ENCODE data around the gene SPAG6.
"Not testable (repeated sequence)": the region's sequence is repeated elsewhere in the genome, so short reads cannot be mapped to it uniquely, and the experiment has no call there.

Gene SPAG6

GRCh38 chr10:22344781-22345300 lies 455 bp upstream of the SPAG6 start:
- peaks cover 14% of the 10 kb centered on the region for H3K9me3 Mint-ChIP-seq
- peaks cover 4% of the 10 kb centered on the region for H3K4me1 Mint-ChIP-seq
- H3K36me3 Mint-ChIP-seq, result peaks cover 2% of the 10 kb centered on the region
- peak overlapping the region; percentile 3 for H3K4me3 Mint-ChIP-seq
- H3K27ac Mint-ChIP-seq, result peak overlapping the region; percentile 79
- H3K27me3 Mint-ChIP-seq, result peaks cover 52% of the 10 kb centered on the region

DNA sequence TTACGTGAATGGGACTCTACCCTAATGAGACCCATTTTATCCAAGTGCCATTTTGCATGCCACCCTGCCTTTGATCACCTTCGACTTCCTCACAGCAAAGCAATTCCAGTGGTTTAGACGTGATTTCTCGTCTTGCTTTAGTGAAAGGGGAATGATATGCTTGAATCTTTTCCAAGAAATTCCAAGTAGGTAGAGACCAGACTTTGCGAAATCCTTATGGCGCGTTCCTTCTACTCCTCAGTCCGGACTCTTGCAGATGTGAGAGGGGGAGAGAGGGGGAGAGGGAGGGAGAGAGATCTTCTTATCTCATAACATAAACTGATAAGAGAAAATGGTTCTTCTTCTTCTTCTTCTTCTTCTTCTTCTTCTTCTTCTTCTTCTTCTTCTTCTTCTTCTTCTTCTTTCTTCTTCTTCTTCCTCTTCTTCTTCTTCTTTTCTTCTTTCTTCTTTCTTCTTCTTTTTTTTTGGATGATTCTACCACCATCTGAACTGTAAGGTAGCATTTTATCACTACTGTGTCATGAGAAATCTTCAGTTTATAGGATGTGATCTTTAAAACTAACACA lies 883 bp downstream of the SPAG6 start:
- Mint-ChIP-seq H3K4me3 (peak overlapping the region; percentile 36), H3K27me3 (peaks cover 47% of the 10 kb centered on the region), H3K4me1 (no peaks in the 10 kb centered on the region), H3K36me3 (peaks cover 2% of the 10 kb centered on the region), H3K9me3 (peaks cover 14% of the 10 kb centered on the region), H3K27ac (peak overlapping the region; percentile 56)

DNA sequence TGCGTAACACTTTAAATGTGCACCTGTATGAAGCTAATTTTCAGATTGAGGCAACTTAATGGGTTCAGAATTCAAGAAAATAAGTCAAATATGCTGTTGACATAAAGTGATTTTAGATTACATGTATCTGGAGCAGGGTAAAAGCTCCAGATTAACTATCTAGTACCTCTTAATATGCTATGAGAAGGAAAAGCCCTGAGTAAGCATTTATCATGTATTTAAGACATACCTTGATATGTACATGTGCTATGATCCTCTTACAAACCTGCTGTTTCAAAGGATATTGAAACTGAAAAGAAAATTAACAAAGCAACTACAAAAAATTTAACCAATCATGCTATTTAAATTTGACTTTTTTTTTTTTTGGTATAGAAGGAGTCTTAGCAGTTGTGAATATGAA lies 4.5 kb downstream of the SPAG6 start:
- Mint-ChIP-seq H3K9me3 (peaks cover 9% of the 10 kb centered on the region), H3K27me3 (peaks cover 19% of the 10 kb centered on the region), H3K4me1 (no peaks in the 10 kb centered on the region), H3K27ac (no peak overlapping the region), H3K4me3 (no peak overlapping the region), H3K36me3 (peaks cover 2% of the 10 kb centered on the region)

DNA sequence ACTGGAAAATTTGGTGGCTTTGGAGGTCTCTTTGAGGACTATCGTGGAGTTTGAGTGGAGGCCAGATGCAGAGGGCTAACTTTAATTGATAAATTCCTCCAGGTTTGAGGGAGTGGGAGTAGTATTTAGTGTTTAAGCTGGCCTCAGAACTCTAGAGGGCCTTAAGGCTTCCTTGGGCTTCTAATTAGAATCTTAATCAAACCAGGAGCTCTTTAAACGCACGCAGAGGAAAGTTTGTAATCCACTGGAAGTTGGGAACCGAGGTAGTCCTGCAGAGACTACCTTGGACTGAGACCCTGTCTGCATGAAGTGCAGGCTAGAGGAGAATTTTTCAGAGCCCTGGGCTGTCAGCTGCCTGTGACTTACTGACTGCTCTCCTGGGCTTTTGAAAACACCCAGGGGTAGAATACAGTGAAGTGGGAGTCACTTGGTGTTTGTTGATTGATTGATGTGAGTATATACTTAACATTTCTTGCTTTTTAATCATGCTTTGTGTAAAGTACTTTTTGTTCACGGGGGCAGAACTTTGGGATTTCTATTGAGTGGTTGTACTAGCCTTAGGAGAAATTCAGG lies 5.9 kb downstream of the SPAG6 start:
- Mint-ChIP-seq H3K27ac (no peak overlapping the region), H3K9me3 (peaks cover 8% of the 10 kb centered on the region), H3K36me3 (peaks cover 2% of the 10 kb centered on the region), H3K4me1 (no peaks in the 10 kb centered on the region), H3K4me3 (no peak overlapping the region), H3K27me3 (peaks cover 12% of the 10 kb centered on the region)

DNA sequence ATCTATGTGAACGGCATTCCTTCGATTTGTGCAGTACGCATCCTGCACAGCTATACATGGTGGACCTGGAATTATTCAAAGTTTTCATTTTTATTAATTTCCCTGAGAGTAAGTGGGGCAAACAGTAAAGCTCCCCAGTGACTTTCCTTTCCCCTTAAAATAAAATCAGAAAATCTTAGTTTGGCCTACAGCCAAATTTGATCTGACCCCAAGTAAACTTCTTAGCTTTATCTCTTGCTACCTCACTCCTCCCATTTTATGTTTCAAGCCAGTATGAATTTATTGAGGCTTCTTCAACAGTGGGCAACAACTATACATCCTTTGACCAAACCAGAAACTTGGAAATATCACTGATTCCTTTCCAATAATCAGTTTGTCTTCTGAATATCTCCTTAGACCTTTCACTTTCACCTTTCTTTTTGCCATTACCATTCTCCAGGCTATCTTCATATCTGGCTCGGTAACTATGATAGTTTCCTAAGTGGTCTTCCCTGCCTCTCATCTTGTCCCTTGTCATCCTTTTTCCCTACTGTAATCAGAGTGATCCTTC lies 11.1 kb downstream of the SPAG6 start:
- Mint-ChIP-seq H3K4me3 (no peak overlapping the region), H3K27me3 (peaks cover 6% of the 10 kb centered on the region), H3K9me3 (no peaks in the 10 kb centered on the region), H3K4me1 (no peaks in the 10 kb centered on the region), H3K36me3 (no peaks in the 10 kb centered on the region), H3K27ac (no peak overlapping the region)

DNA sequence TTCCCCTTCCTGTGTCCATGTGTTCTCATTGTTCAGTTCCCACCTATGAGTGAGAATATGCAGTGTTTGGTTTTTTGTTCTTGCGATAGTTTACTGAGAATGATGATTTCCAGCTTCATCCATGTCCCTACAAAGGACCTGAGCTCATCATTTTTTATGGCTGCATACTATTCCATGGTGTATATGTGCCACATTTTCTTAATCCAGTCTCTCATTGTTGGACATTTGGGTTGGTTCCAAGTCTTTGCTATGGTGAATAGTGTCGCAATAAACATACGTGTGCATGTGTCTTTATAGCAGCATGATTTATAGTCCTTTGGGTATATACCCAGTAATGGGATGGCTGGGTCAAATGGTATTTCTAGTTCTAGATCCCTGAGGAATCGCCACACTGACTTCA lies 12.5 kb downstream of the SPAG6 start:
- H3K9me3 Mint-ChIP-seq, H3K4me3 Mint-ChIP-seq, H3K36me3 Mint-ChIP-seq, H3K4me1 Mint-ChIP-seq, H3K27ac Mint-ChIP-seq, H3K27me3 Mint-ChIP-seq: not testable (repeated sequence)

GRCh38 chr10:22363305-22363704 lies 18.0 kb downstream of the SPAG6 start:
- H3K27me3 Mint-ChIP-seq, result peaks cover 6% of the 10 kb centered on the region
- no peak overlapping the region for H3K4me3 Mint-ChIP-seq
- H3K36me3 Mint-ChIP-seq, result peaks cover 3% of the 10 kb centered on the region
- no peak overlapping the region for H3K27ac Mint-ChIP-seq
- no peaks in the 10 kb centered on the region for H3K9me3 Mint-ChIP-seq
- H3K4me1 Mint-ChIP-seq, result peaks cover 31% of the 10 kb centered on the region

GRCh38 chr10:22364407-22365140 lies 19.3 kb downstream of the SPAG6 start:
- H3K27me3 Mint-ChIP-seq, result peaks cover 6% of the 10 kb centered on the region
- H3K9me3 Mint-ChIP-seq, result no peaks in the 10 kb centered on the region
- no peak overlapping the region for H3K27ac Mint-ChIP-seq
- peaks cover 3% of the 10 kb centered on the region for H3K36me3 Mint-ChIP-seq
- H3K4me1 Mint-ChIP-seq, result peaks cover 37% of the 10 kb centered on the region
- H3K4me3 Mint-ChIP-seq, result no peak overlapping the region

DNA sequence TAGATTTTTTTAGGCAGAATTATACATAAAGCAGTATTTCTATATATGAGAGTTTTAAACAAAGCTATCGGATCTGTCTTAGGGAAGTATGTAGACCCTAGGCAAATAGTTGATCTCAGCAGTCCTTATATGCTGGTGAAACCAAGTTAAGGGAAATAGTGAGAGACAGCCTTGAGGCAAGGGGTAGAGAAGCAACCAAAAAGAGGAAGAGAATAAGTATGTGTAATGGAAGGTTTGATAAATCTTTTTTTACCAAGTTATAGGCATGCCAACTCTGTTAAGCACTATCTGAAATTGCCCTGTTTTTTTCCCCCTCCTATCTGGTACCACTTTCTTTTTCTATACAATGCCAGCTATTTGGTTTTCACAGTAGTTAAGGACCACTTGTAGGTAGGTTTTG lies 19.9 kb downstream of the SPAG6 start:
- Mint-ChIP-seq H3K4me3 (no peak overlapping the region), H3K27me3 (peaks cover 3% of the 10 kb centered on the region), H3K27ac (no peak overlapping the region), H3K4me1 (peaks cover 40% of the 10 kb centered on the region), H3K9me3 (no peaks in the 10 kb centered on the region), H3K36me3 (peaks cover 3% of the 10 kb centered on the region)

- Mint-ChIP-seq H3K27ac (peak overlapping the region; percentile 92), H3K4me1 (peaks cover 42% of the 10 kb centered on the region), H3K9me3 (no peaks in the 10 kb centered on the region), H3K4me3 (no peak overlapping the region), H3K27me3 (peaks cover 3% of the 10 kb centered on the region), H3K36me3 (peaks cover 3% of the 10 kb centered on the region)
Measured at GRCh38 chr10:22365644-22366434, 20.5 kb downstream of the SPAG6 start.

DNA sequence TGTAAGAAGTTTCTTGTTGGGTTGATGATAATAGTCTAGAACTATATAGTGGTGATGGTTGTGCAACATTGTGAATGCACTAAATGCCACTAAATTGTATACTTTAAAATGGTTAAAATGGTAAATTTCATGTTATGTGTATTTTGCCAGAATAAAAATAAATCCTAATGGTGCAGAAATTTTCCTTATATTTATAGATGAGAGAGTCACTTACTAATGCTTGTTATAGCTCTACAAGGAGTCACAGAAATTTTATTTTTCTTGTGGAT lies 21.1 kb downstream of the SPAG6 start:
- H3K4me3 Mint-ChIP-seq, result no peak overlapping the region
- H3K27me3 Mint-ChIP-seq, result peaks cover 3% of the 10 kb centered on the region
- H3K36me3 Mint-ChIP-seq, result peaks cover 3% of the 10 kb centered on the region
- no peaks in the 10 kb centered on the region for H3K9me3 Mint-ChIP-seq
- peaks cover 42% of the 10 kb centered on the region for H3K4me1 Mint-ChIP-seq
- no peak overlapping the region for H3K27ac Mint-ChIP-seq

- Mint-ChIP-seq H3K27me3 (peaks cover 3% of the 10 kb centered on the region), H3K4me1 (peaks cover 42% of the 10 kb centered on the region), H3K9me3 (no peaks in the 10 kb centered on the region), H3K36me3 (peaks cover 3% of the 10 kb centered on the region), H3K27ac (peak overlapping the region; percentile 17), H3K4me3 (peak overlapping the region; percentile 23)
Measured at GRCh38 chr10:22366771-22367170, 21.5 kb downstream of the SPAG6 start.

GRCh38 chr10:22367471-22367870 lies 22.2 kb downstream of the SPAG6 start:
- Mint-ChIP-seq H3K36me3 (peaks cover 3% of the 10 kb centered on the region), H3K27me3 (peaks cover 3% of the 10 kb centered on the region), H3K4me1 (peaks cover 42% of the 10 kb centered on the region), H3K4me3 (no peak overlapping the region), H3K27ac (peak overlapping the region; percentile 3), H3K9me3 (no peaks in the 10 kb centered on the region)

DNA sequence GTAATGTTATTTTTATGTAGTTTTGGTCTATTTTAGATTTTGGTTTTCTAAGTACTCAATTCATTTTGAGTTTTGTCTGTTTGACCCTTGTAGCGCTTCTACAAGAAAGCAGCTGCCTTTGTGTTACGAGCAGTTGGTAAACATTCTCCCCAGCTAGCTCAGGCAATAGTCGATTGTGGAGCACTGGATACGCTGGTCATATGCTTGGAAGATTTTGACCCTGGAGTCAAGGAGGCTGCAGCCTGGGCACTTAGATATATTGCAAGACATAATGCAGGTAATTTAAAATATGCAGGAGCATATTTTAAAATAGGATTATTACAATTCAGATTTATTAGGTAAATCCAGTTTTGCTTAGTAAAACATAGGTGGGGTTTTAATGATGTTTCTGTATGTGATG lies 23.1 kb downstream of the SPAG6 start:
- peaks cover 40% of the 10 kb centered on the region for H3K4me1 Mint-ChIP-seq
- no peak overlapping the region for H3K4me3 Mint-ChIP-seq
- H3K27ac Mint-ChIP-seq, result no peak overlapping the region
- H3K36me3 Mint-ChIP-seq, result peaks cover 4% of the 10 kb centered on the region
- no peaks in the 10 kb centered on the region for H3K9me3 Mint-ChIP-seq
- peaks cover 3% of the 10 kb centered on the region for H3K27me3 Mint-ChIP-seq

- no peaks in the 10 kb centered on the region for H3K9me3 Mint-ChIP-seq
- H3K4me1 Mint-ChIP-seq, result peaks cover 38% of the 10 kb centered on the region
- H3K27ac Mint-ChIP-seq, result no peak overlapping the region
- H3K36me3 Mint-ChIP-seq, result peaks cover 4% of the 10 kb centered on the region
- no peak overlapping the region for H3K4me3 Mint-ChIP-seq
- H3K27me3 Mint-ChIP-seq, result peaks cover 3% of the 10 kb centered on the region
Measured at GRCh38 chr10:22368981-22369380, 23.7 kb downstream of the SPAG6 start.

Measured in activated naive CD4-positive, alpha-beta T cell treated with anti-CD3 and anti-CD28 coated beads, Interleukin-2, amount 50 U/mL, for 24 hours (primary cell).